ENCODE measurements around the gene ARSJ.

ARSJ gene

GRCh38 chr4:113982181-113982580, 2.7 kb upstream of the ARSJ start:
- DNase-seq (ENCODE audit: low read depth) = no peak
- no peak overlapping the region for H3K4me3 ChIP-seq (ENCODE audit: low read length)
- no peak for TF ChIP-seq CTCF (conservative IDR thresholded peaks at IDR 0.05; ENCODE audit: low read length)

- DNase-seq (ENCODE audit: low read depth) = no peak
- no peak overlapping the region for H3K4me3 ChIP-seq (ENCODE audit: low read length)
- TF ChIP-seq CTCF (conservative IDR thresholded peaks at IDR 0.05; ENCODE audit: low read length) = no peak
Measured at GRCh38 chr4:113981591-113981990, 2.1 kb upstream of the ARSJ start.

- TF ChIP-seq CTCF (conservative IDR thresholded peaks at IDR 0.05; ENCODE audit: low read length) = no peak
- DNase-seq (ENCODE audit: low read depth) = peak; percentile 53
- H3K4me3 ChIP-seq (ENCODE audit: low read length) = peak overlapping the region; percentile 81
Measured at GRCh38 chr4:113979905-113980615, 613 bp upstream of the ARSJ start.

GRCh38 chr4:113978561-113979147, 793 bp downstream of the ARSJ start:
- DNase-seq (ENCODE audit: low read depth) = no peak
- peak overlapping the region; percentile 81 for H3K4me3 ChIP-seq (ENCODE audit: low read length)

GRCh38 chr4:113978105-113978504, 1.3 kb downstream of the ARSJ start:
- DNase-seq (ENCODE audit: low read depth) = no peak
- no peak for TF ChIP-seq CTCF (conservative IDR thresholded peaks at IDR 0.05; ENCODE audit: low read length)
- H3K4me3 ChIP-seq (ENCODE audit: low read length) = peak overlapping the region; percentile 81

More at GRCh38 chr4:113978561-113979147, 793 bp downstream of the ARSJ start:
- no peak for TF ChIP-seq CTCF (conservative IDR thresholded peaks at IDR 0.05; ENCODE audit: low read length)

- H3K4me3 ChIP-seq (ENCODE audit: low read length) = peak overlapping the region; percentile 81
- no peak for TF ChIP-seq CTCF (conservative IDR thresholded peaks at IDR 0.05; ENCODE audit: low read length)
- DNase-seq (ENCODE audit: low read depth) = no peak
Measured at GRCh38 chr4:113977526-113977855, 2.0 kb downstream of the ARSJ start.
